Measurements from ENCODE around the gene MDH1. TPM values are rescaled to one million over a fixed set of nuclear protein-coding genes. Genes with fewer than 3 reads are reported as not detected.

The MDH1 gene
- total RNA-seq, 1 donor from 2014 or later, result 80.5 TPM

GRCh38 chr2:63578767-63579166 is 10.0 kb upstream of the MDH1 start:
- Mint-ChIP-seq H3K27ac (ENCODE audit: unreplicated experiment) (no peak overlapping the region), H3K36me3 (ENCODE audit: low read depth, unreplicated experiment) (no peaks in the 10 kb centered on the region), H3K27me3 (ENCODE audit: unreplicated experiment) (no peaks in the 10 kb centered on the region), H3K4me1 (ENCODE audit: unreplicated experiment) (no peaks in the 10 kb centered on the region), H3K4me3 (ENCODE audit: unreplicated experiment) (no peak overlapping the region), H3K9me3 (ENCODE audit: unreplicated experiment) (no peaks in the 10 kb centered on the region)
- no peak for TF ChIP-seq CTCF (IDR thresholded peaks at IDR 0.05; ENCODE audit: unreplicated experiment)
- DNase-seq (ENCODE audit: low spot score), result no peak

- H3K27ac Mint-ChIP-seq (ENCODE audit: unreplicated experiment), result no peak overlapping the region
- DNase-seq (ENCODE audit: low spot score), result no peak
- no peaks in the 10 kb centered on the region for H3K27me3 Mint-ChIP-seq (ENCODE audit: unreplicated experiment)
- TF ChIP-seq CTCF (IDR thresholded peaks at IDR 0.05; ENCODE audit: unreplicated experiment), result no peak
- no peaks in the 10 kb centered on the region for H3K4me1 Mint-ChIP-seq (ENCODE audit: unreplicated experiment)
- H3K9me3 Mint-ChIP-seq (ENCODE audit: unreplicated experiment), result no peaks in the 10 kb centered on the region
- no peaks in the 10 kb centered on the region for H3K36me3 Mint-ChIP-seq (ENCODE audit: low read depth, unreplicated experiment)
- H3K4me3 Mint-ChIP-seq (ENCODE audit: unreplicated experiment), result no peak overlapping the region
Observed at GRCh38 chr2:63580651-63581297, 8.0 kb upstream of the MDH1 start.

GRCh38 chr2:63581298-63581961 is 7.3 kb upstream of the MDH1 start:
- no peak for TF ChIP-seq CTCF (IDR thresholded peaks at IDR 0.05; ENCODE audit: unreplicated experiment)
- no peak for DNase-seq (ENCODE audit: low spot score)
- no peak overlapping the region for H3K4me3 Mint-ChIP-seq (ENCODE audit: unreplicated experiment)
- H3K36me3 Mint-ChIP-seq (ENCODE audit: low read depth, unreplicated experiment), result no peaks in the 10 kb centered on the region
- H3K27me3 Mint-ChIP-seq (ENCODE audit: unreplicated experiment), result no peaks in the 10 kb centered on the region
- no peaks in the 10 kb centered on the region for H3K9me3 Mint-ChIP-seq (ENCODE audit: unreplicated experiment)
- H3K4me1 Mint-ChIP-seq (ENCODE audit: unreplicated experiment), result no peaks in the 10 kb centered on the region
- H3K27ac Mint-ChIP-seq (ENCODE audit: unreplicated experiment), result no peak overlapping the region

GRCh38 chr2:63582873-63583272 is 5.9 kb upstream of the MDH1 start:
- H3K27me3 Mint-ChIP-seq (ENCODE audit: unreplicated experiment), result no peaks in the 10 kb centered on the region

More at GRCh38 chr2:63582873-63583272, 5.9 kb upstream of the MDH1 start:
- Mint-ChIP-seq H3K4me1 (ENCODE audit: unreplicated experiment) (peaks cover 3% of the 10 kb centered on the region), H3K36me3 (ENCODE audit: low read depth, unreplicated experiment) (no peaks in the 10 kb centered on the region), H3K27ac (ENCODE audit: unreplicated experiment) (no peak overlapping the region), H3K4me3 (ENCODE audit: unreplicated experiment) (no peak overlapping the region), H3K9me3 (ENCODE audit: unreplicated experiment) (no peaks in the 10 kb centered on the region)
- no peak for TF ChIP-seq CTCF (IDR thresholded peaks at IDR 0.05; ENCODE audit: unreplicated experiment)
- DNase-seq (ENCODE audit: low spot score), result no peak
